ENCODE data around the gene NOC2L. TPM values are rescaled to one million over a fixed set of nuclear protein-coding genes. Genes with fewer than 3 reads are reported as not detected.

The NOC2L gene
- total and polyA plus RNA-seq, 7 experiments from 2014 or later: 46.6 to 88.3 (median 67.9) TPM

GRCh38 chr1:910311-910880, 48.7 kb downstream of the NOC2L start:
- no peak for ATAC-seq
- H3K27ac Mint-ChIP-seq: no peak overlapping the region

GRCh38 chr1:909861-910310, 49.2 kb downstream of the NOC2L start:
- CTCF ChIA-PET: no interaction called here

More at GRCh38 chr1:910311-910880, 48.7 kb downstream of the NOC2L start:
- no peaks in the 10 kb centered on the region for H3K9me3 ChIP-seq (ENCODE audit: control insufficient read depth in 2 of 3, low read length in 3 of 3)
- CTCF ChIA-PET: no interaction called here
- DNase-seq: peak in 1 of 9 donors; percentile 18
- POLR2A ChIA-PET: no interaction called here
- Mint-ChIP-seq H3K27me3 (peaks cover 31 to 50% (median 44%) of the 10 kb centered on the region in 5 donors), H3K4me3 (no peak overlapping the region), H3K36me3 (no peaks in the 10 kb centered on the region), H3K9me3 (peaks cover 0 to 5% (median 0%) of the 10 kb centered on the region in 11 donors), H3K4me1 (peaks cover 4 to 10% (median 8%) of the 10 kb centered on the region in 7 donors)
- H3K27me3 ChIP-seq (ENCODE audit: control insufficient read depth in 2 of 2, insufficient read depth in 2 of 2, low read length in 2 of 2): no peaks in the 10 kb centered on the region
- no peaks in the 10 kb centered on the region for H3K36me3 ChIP-seq (ENCODE audit: control insufficient read depth in 2 of 3, insufficient read depth in 3 of 3, low read length in 3 of 3)
- no peak overlapping the region for H3K27ac ChIP-seq (ENCODE audit: low read depth, low read length)
- peaks cover 0 to 4% of the 10 kb centered on the region in 2 donors for H3K4me1 ChIP-seq (ENCODE audit: control insufficient read depth in 2 of 2, insufficient read depth in 2 of 2, low read length in 2 of 2)
- no peak overlapping the region for H3K4me3 ChIP-seq (ENCODE audit: low read length)
- intact Hi-C loops (cut with micrococcal nuclease): no loop called here

GRCh38 chr1:908661-909060, 50.4 kb downstream of the NOC2L start:
- ATAC-seq (no peak), DNase-seq (no peak)
- H3K4me1 ChIP-seq (ENCODE audit: control insufficient read depth in 2 of 2, insufficient read depth in 2 of 2, low read length in 2 of 2): peaks cover 0 to 8% of the 10 kb centered on the region in 2 donors
- H3K4me3 ChIP-seq (ENCODE audit: low read length): no peak overlapping the region
- Mint-ChIP-seq H3K4me1 (peaks cover 10 to 16% (median 12%) of the 10 kb centered on the region in 7 donors), H3K27ac (no peak overlapping the region), H3K4me3 (no peak overlapping the region), H3K27me3 (peaks cover 34 to 53% (median 46%) of the 10 kb centered on the region in 5 donors), H3K36me3 (no peaks in the 10 kb centered on the region), H3K9me3 (peaks cover 0 to 5% (median 0%) of the 10 kb centered on the region in 11 donors)
- no peaks in the 10 kb centered on the region for H3K9me3 ChIP-seq (ENCODE audit: control insufficient read depth in 2 of 3, low read length in 3 of 3)
- ChIA-PET POLR2A (no interaction called here), CTCF (no interaction called here)
- intact Hi-C loops (cut with micrococcal nuclease): no loop called here
- H3K27me3 ChIP-seq (ENCODE audit: control insufficient read depth in 2 of 2, insufficient read depth in 2 of 2, low read length in 2 of 2): no peaks in the 10 kb centered on the region
- H3K27ac ChIP-seq (ENCODE audit: low read depth, low read length): no peak overlapping the region
- no peaks in the 10 kb centered on the region for H3K36me3 ChIP-seq (ENCODE audit: control insufficient read depth in 2 of 3, insufficient read depth in 3 of 3, low read length in 3 of 3)

More at GRCh38 chr1:909861-910310, 49.2 kb downstream of the NOC2L start:
- Histone ChIP-seq H3K9me3 (ENCODE audit: control insufficient read depth in 2 of 3, low read length in 3 of 3) (no peaks in the 10 kb centered on the region), H3K27me3 (ENCODE audit: control insufficient read depth in 2 of 2, insufficient read depth in 2 of 2, low read length in 2 of 2) (no peaks in the 10 kb centered on the region), H3K4me3 (ENCODE audit: low read length) (no peak overlapping the region), H3K36me3 (ENCODE audit: control insufficient read depth in 2 of 3, insufficient read depth in 3 of 3, low read length in 3 of 3) (no peaks in the 10 kb centered on the region), H3K4me1 (ENCODE audit: control insufficient read depth in 2 of 2, insufficient read depth in 2 of 2, low read length in 2 of 2) (peaks cover 0 to 8% of the 10 kb centered on the region in 2 donors), H3K27ac (ENCODE audit: low read depth, low read length) (no peak overlapping the region)
- ATAC-seq: no peak
- Mint-ChIP-seq H3K36me3 (no peaks in the 10 kb centered on the region), H3K4me1 (peaks cover 8 to 15% (median 12%) of the 10 kb centered on the region in 7 donors), H3K27me3 (peaks cover 34 to 52% (median 47%) of the 10 kb centered on the region in 5 donors), H3K9me3 (peaks cover 0 to 5% (median 0%) of the 10 kb centered on the region in 11 donors), H3K4me3 (no peak overlapping the region), H3K27ac (no peak overlapping the region)
- intact Hi-C loops (cut with micrococcal nuclease): no loop called here
- POLR2A ChIA-PET: no interaction called here
- DNase-seq: no peak

- H3K4me3 ChIP-seq (ENCODE audit: low read length): no peak overlapping the region
- DNase-seq: peak in 1 of 9 donors; percentile 19
- peaks cover 33 to 55% (median 46%) of the 10 kb centered on the region in 5 donors for H3K27me3 Mint-ChIP-seq
- intact Hi-C loops (cut with micrococcal nuclease): no loop called here
- POLR2A ChIA-PET: no interaction called here
- H3K36me3 ChIP-seq (ENCODE audit: control insufficient read depth in 2 of 3, insufficient read depth in 3 of 3, low read length in 3 of 3): no peaks in the 10 kb centered on the region
- ATAC-seq: no peak
- H3K27me3 ChIP-seq (ENCODE audit: control insufficient read depth in 2 of 2, insufficient read depth in 2 of 2, low read length in 2 of 2): peaks cover 0 to 2% of the 10 kb centered on the region in 2 donors
- peaks cover 9 to 15% (median 12%) of the 10 kb centered on the region in 7 donors for H3K4me1 Mint-ChIP-seq
- no peak overlapping the region for H3K27ac ChIP-seq (ENCODE audit: low read depth, low read length)
- H3K4me3 Mint-ChIP-seq: no peak overlapping the region
- no peaks in the 10 kb centered on the region for H3K9me3 ChIP-seq (ENCODE audit: control insufficient read depth in 2 of 3, low read length in 3 of 3)
- CTCF ChIA-PET: no interaction called here
- peaks cover 0 to 8% of the 10 kb centered on the region in 2 donors for H3K4me1 ChIP-seq (ENCODE audit: control insufficient read depth in 2 of 2, insufficient read depth in 2 of 2, low read length in 2 of 2)
- peaks cover 0 to 5% (median 0%) of the 10 kb centered on the region in 11 donors for H3K9me3 Mint-ChIP-seq
- no peak overlapping the region for H3K27ac Mint-ChIP-seq
- H3K36me3 Mint-ChIP-seq: no peaks in the 10 kb centered on the region
Measured at GRCh38 chr1:907611-908451, 51.2 kb downstream of the NOC2L start.

- Histone ChIP-seq H3K9me3 (ENCODE audit: control insufficient read depth in 2 of 3, low read length in 3 of 3) (no peaks in the 10 kb centered on the region), H3K36me3 (ENCODE audit: control insufficient read depth in 2 of 3, insufficient read depth in 3 of 3, low read length in 3 of 3) (no peaks in the 10 kb centered on the region), H3K4me3 (ENCODE audit: low read length) (no peak overlapping the region), H3K27ac (ENCODE audit: low read depth, low read length) (no peak overlapping the region), H3K4me1 (ENCODE audit: control insufficient read depth in 2 of 2, insufficient read depth in 2 of 2, low read length in 2 of 2) (peaks cover 0 to 8% of the 10 kb centered on the region in 2 donors), H3K27me3 (ENCODE audit: control insufficient read depth in 2 of 2, insufficient read depth in 2 of 2, low read length in 2 of 2) (peaks cover 0 to 3% of the 10 kb centered on the region in 2 donors)
- Mint-ChIP-seq H3K36me3 (no peaks in the 10 kb centered on the region), H3K27ac (peak overlapping the region in 1 of 9 donors; percentile 51), H3K27me3 (peaks cover 26 to 52% (median 39%) of the 10 kb centered on the region in 5 donors), H3K4me3 (peak overlapping the region in 4 of 10 donors; percentile 8 to 68 (median 30)), H3K4me1 (peaks cover 4 to 9% (median 7%) of the 10 kb centered on the region in 7 donors), H3K9me3 (peaks cover 0 to 5% (median 0%) of the 10 kb centered on the region in 11 donors)
- intact Hi-C loops (cut with micrococcal nuclease): no loop called here
- ChIA-PET CTCF (interaction anchor here (1.7 to 2.9 kb wide), 2 partner anchors 31 to 69 kb away, joined by 4 to 17 read pairs; no protein-coding TSS in a partner anchor), POLR2A (no interaction called here)
- peak in 1 of 9 donors; percentile 22 for DNase-seq
- peak; percentile 74 for ATAC-seq
Measured at GRCh38 chr1:906600-907420, 52.2 kb downstream of the NOC2L start.
